GM12891 (cell line): ENCODE data around the gene UBE2E2.

ENCODE experiments used
- DNase-seq: peaks from one replicate; pipeline ENCODE4 v3.0.0; 2011; ENCODE audit warnings: low spot score; ENCODE audit not compliant: insufficient read length
- FAIRE-seq: peaks from 2 replicates; lab custom pipeline; 2011; peaks lifted over from hg19 to GRCh38; lab: Jason Lieb, UNC
- PAX5 ChIP-seq: IDR thresholded peaks from 2 replicates; pipeline ENCODE4 v1.6.1; 2011; ENCODE audit warnings: low read length, moderate library complexity, mild to moderate bottlenecking; ENCODE audit not compliant: insufficient read depth, severe bottlenecking
- POLR2A ChIP-seq: IDR thresholded peaks from 2 replicates; pipeline ENCODE4 v1.6.1; 2011; ENCODE audit warnings: low read depth, low read length, control low read depth
- POLR2AphosphoS5 ChIP-seq: IDR thresholded peaks from 2 replicates; pipeline ENCODE4 v1.6.1; 2011; ENCODE audit warnings: low read depth, low read length, control low read depth
- POU2F2 ChIP-seq: IDR thresholded peaks from 2 replicates; pipeline ENCODE4 v1.6.1; 2011; ENCODE audit warnings: low read depth, mild to moderate bottlenecking, control low read depth, low read length, moderate library complexity
- SPI1 ChIP-seq: IDR thresholded peaks from 2 replicates; pipeline ENCODE4 v1.6.1; 2011; ENCODE audit warnings: low read depth, low read length, control low read depth
- TAF1 ChIP-seq: IDR thresholded peaks from 2 replicates; pipeline ENCODE4 v1.6.1; 2011; ENCODE audit warnings: low read depth, low read length, control low read depth

The UBE2E2 gene

DNA sequence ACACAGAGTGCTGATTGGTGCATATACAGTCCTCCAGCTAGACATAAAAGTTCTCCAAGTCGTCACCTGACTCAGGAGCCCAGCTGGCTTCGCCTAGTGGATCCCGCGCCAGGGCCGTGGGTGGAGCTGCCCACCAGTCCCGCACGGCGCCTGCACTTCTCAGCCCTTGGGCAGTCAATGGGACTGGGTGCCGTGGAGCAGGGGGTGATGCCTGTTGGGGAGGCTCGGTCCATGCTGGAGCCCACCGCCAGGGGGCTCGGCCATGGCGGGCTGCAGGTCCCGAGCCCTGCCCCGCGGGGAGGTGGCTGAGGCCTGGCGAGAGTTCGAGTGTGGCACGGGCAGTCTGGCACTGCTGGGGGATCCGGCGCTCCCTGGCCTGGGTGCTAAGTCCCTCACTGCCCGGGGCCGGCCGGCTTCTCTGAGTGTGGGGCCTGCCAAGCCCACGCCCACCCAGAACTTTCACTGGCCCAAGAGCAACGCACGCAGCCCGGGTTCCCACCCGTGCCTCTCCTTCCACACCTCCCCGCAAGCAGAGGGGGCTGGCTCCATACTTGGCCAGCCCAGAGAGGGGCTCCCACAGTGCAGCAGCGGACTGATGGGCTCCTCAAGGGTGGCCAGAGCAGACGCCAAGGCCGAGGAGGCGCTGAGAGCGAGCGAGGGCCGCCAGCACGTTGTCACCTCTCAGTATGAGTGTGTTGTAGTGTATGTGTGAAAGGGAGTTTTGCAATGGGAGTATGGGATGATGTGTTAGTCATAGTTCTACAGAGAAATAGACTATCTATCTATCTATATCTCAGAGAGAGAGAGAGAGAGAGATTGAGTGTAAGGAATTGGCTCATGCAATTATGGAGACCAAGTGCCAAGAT is 69.0 kb downstream of the UBE2E2 start:
- TF ChIP-seq PAX5, result no peak
- no peak for TF ChIP-seq TAF1
- no peak for TF ChIP-seq SPI1
- DNase-seq (no peak), FAIRE-seq (no peak)

DNA sequence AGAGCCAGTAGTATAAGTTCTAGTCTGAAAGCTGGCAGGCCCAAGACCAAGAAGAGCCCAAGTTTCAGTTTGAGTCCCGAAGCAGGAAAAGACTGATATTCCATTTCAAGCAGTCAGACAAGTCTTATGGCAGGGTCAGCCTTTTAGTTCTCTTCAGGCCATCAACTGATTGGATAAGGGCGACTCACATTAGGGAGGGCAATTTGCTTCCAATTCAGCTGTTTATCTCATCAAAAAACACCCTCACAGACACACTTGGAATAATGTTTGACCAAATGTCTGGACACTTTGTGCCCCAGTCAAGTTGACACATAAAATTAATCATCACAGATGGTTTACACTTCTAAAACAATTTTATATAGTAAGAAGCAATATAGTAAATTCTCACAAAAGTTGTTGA is 69.7 kb downstream of the UBE2E2 start:
- DNase-seq, result no peak
- no peak for FAIRE-seq
- no peak for TF ChIP-seq POLR2A
- TF ChIP-seq SPI1, result no peak
- no peak for TF ChIP-seq POLR2AphosphoS5
- no peak for TF ChIP-seq POU2F2
- no peak for TF ChIP-seq PAX5
- TF ChIP-seq TAF1, result no peak

DNA sequence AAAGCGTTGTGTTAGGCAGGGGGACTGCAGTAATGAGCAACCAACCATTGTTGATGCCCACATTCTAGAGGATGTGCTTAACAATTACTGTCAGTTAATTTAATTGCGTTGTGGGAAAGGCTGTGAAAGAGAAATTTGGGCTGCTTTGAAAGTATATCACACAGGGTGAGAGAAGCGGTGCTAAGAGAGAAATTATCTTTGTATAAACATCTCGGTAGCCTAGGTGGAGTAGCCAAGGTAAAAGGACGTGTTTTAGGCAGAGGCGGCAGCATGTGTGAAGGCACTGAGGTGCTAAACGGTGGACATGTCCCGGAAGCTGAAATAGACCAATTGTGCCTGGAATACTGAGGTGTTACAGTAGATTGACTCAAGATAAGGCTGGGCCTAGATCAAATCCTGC is 71.9 kb downstream of the UBE2E2 start:
- DNase-seq (no peak), FAIRE-seq (no peak)
- TF ChIP-seq TAF1 (no peak), POLR2A (no peak), PAX5 (no peak), SPI1 (no peak), POLR2AphosphoS5 (no peak), POU2F2 (no peak)

DNA sequence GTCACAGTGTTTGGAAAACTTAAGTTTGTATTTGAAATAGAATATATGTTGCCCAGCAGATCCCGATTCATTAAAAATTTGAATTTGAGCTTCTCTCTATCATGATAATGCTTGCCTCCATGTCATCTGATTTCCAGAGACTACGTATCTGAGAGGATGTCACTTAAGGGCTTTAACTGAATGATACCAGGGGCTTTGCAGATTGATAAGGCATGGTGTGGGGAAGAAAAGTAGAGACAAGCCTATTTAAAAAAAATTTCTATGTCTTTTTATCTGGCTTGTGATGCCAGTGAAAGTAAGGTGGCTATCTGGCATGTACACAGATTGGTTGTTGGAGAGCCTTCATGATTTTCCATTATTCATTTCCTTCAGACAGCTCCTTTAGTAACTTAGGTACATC is 72.7 kb downstream of the UBE2E2 start:
- DNase-seq (no peak), FAIRE-seq (no peak)
- TF ChIP-seq TAF1 (no peak), SPI1 (no peak)

DNA sequence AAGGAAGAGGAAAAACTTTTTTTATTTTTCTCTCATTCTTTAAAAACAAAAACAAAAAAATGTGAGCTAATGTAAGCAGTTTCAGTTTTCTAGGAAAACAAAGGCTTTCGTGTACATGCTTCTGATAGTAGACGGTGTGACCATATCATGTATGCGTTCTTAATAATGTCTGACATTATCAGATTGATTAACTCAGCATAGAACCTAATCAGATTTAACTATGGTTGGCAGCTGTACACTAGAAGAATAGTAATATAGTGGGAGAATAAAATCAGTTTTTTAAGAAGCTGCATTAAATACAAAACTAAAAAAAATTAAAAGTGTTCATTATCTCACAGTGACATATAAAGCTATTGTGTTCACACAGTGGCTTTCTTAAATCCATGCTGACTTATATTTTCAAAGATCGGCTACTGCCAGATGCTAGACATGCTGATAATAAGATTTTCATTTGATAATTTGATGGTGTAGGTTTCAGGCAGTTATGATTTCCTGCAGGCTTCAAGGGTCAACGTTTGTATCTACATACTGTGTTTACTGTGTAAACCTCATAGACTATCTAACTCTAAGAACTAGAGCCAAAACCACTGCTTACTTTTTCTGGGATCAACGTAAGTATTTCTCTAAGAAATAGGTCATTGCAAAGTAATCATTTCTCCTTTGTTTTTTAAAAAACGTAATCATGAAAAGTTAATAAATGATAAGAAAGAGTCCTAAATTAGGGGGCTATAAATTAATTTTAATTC is 74.0 kb downstream of the UBE2E2 start:
- DNase-seq (no peak), FAIRE-seq (no peak)
- no peak for TF ChIP-seq POU2F2
- TF ChIP-seq SPI1, result no peak
- no peak for TF ChIP-seq POLR2AphosphoS5
- TF ChIP-seq TAF1, result no peak
- TF ChIP-seq PAX5, result no peak
- TF ChIP-seq POLR2A, result no peak

DNA sequence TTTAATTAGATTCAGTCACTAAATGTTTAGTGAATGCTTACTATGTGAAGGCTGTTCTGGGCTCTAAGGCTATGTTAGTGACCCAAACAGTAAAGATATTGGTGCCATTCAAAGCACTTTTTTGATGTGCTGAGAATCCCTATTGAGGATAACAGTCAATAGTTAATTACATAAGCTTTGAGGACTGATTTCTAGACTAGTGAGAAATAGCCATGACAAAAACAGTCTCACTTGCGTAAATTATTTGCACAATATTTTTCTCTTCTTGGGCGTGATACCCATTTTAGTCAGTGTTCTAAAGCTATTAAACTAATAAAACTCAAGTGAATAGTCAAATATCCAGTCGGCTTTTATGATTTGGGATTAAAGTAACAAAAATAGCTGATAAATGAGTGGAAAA is 74.6 kb downstream of the UBE2E2 start:
- no peak for TF ChIP-seq POLR2A
- no peak for TF ChIP-seq POU2F2
- TF ChIP-seq POLR2AphosphoS5, result no peak
- TF ChIP-seq PAX5, result no peak
- TF ChIP-seq TAF1, result no peak
- TF ChIP-seq SPI1, result no peak
- no peak for DNase-seq
- FAIRE-seq, result peak; percentile 51

DNA sequence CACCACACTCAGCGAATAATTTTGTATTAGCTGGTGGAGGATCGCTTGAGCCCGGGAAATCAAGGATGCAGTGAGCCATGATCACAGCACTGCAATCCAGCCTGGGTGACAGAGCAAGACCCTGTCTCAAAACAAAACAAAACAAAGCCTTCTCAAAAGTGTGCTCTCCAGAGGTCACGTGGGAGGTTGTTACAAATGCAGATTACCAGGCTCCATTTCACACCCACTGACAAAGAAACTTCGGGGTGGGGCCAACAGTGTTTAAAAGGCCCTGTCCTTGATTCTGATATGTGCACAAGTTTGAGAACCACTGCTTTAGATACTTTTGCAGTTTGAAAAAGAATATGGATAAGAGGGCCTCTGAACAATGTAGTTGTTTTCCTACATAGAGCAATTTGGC is 80.5 kb downstream of the UBE2E2 start:
- TF ChIP-seq PAX5 (no peak), SPI1 (no peak), POU2F2 (no peak), POLR2AphosphoS5 (no peak), POLR2A (no peak)
- FAIRE-seq, result no peak
- DNase-seq, result no peak

DNA sequence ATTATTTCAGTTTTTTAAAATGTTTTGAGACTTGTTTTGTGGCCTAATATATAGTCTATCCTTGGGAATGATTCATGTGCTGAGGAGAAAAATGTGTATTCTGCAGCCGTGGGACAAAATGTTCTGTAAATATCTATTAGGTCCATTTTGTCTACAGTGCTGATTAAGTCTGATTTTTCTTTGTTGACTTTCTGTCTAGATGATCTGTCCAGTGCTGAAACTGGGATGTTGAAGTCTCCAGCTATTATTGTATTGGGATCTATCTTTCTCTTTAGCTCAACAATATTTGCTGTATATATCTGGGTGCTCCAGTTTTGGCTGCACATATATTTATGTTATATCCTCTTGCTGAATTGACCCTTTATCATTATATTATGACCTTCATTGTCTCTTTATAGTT is 85.2 kb downstream of the UBE2E2 start:
- DNase-seq (no peak), FAIRE-seq (no peak)
- TF ChIP-seq POLR2AphosphoS5 (no peak), POU2F2 (no peak), TAF1 (no peak)

DNA sequence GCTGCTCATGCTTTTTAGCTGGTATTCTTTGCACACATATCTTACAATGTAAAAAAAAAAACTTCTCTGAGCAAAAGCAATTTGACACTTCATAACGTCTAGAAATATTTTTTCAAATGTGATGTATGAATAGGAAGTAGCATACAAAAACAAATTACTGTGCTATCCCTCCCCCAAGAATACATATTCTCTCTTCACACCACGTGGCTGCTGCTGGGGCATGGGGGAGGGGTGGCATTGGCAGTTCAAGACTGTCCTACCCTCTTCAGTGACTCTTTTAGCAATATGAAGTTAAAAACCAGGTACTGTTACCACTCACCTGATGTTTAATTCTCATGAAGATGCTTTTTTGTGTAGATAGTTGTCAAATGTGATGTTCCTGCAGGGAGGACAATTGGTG is 85.6 kb downstream of the UBE2E2 start:
- no peak for FAIRE-seq
- TF ChIP-seq TAF1, result no peak
- TF ChIP-seq POU2F2, result no peak
- TF ChIP-seq POLR2A, result no peak
- no peak for TF ChIP-seq POLR2AphosphoS5
- no peak for TF ChIP-seq PAX5
- no peak for TF ChIP-seq SPI1

More for the DNA sequence above, 85.6 kb downstream of the UBE2E2 start:
- DNase-seq, result no peak
